GM21447 (cell line): ENCODE data around the gene RGS6.

Source experiments
- ATAC-seq: cut with Tn5 transposase; IDR thresholded peaks from one replicate; pipeline ENCODE4 v1.9.1; 2021; ENCODE audit not compliant: unreplicated experiment

Gene RGS6

DNA sequence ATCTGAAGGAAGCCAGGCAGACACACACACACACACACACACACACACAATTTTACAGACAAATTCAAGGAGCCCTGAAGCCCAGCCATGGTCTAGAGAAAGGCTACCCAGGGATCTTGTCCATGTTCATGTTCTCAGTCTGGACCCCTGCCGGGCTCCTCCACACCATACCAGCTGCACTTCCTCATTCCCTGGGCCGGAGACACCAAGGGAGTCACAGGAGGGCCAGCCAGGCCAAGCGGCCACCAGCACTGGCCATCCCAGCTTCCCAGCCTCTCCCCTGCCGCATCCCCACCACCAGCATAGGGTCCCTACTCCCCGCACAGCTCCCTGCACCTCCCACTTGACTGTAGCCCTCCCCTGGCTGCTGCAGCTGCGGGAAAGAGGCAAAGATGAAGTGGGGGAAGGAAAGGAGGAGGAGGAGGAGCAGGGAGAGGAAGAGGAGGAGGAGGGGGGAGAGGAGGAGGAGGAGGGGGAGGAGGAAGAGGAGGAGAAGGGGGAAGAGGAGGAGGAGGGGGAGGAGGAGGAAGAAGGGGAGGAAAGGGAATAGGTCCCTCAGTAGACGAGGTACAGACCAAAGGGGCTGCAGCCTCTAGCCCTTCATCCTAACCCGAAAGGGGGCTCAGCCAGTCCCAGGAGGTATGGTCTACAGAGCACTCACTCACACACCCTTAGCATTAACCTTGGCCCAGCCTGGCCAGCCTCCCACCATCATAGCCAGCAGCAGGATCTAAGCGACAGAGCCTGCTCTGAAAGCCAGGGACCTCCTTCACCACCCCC lies 668.5 kb downstream of the RGS6 start:
- ATAC-seq = no peak

DNA sequence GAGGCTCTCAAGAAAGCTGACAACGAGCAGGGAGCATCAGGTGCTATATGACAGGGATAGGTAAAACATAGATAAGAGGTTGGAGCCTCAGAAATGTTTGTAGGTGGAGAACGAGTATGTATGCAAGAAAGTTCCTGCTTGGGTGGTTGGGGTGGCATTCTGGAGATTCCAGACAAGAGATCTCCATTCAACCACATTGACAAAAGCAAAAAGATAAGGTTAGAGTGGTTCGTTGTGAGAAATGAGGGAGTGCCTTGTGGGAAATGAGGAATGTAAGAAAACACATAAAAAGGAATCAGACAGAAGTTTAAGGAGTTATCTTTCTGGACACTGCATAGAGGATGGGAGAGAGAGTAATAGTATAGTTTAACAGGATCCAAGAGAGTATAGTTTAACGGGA lies 671.4 kb downstream of the RGS6 start:
- ATAC-seq = no peak

DNA sequence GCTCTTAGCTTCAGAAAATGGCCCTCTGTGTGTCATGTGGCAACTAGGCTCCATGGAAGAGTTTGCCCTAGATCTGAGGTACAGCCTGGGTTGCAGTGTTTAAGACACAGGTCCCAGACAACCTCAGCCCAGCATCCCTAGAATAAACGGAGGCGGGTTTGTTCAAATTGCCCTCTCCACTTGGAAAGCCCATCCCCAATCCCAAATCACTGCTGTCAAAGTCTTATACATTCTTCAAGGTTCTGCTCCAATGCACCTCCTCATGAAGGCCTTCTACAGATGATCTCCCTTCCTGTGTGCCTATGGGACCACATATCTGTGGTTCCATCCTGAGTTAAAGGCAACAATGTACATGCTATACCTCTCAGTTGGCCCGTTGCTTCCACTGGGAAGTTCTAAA lies 671.9 kb downstream of the RGS6 start:
- ATAC-seq = no peak

DNA sequence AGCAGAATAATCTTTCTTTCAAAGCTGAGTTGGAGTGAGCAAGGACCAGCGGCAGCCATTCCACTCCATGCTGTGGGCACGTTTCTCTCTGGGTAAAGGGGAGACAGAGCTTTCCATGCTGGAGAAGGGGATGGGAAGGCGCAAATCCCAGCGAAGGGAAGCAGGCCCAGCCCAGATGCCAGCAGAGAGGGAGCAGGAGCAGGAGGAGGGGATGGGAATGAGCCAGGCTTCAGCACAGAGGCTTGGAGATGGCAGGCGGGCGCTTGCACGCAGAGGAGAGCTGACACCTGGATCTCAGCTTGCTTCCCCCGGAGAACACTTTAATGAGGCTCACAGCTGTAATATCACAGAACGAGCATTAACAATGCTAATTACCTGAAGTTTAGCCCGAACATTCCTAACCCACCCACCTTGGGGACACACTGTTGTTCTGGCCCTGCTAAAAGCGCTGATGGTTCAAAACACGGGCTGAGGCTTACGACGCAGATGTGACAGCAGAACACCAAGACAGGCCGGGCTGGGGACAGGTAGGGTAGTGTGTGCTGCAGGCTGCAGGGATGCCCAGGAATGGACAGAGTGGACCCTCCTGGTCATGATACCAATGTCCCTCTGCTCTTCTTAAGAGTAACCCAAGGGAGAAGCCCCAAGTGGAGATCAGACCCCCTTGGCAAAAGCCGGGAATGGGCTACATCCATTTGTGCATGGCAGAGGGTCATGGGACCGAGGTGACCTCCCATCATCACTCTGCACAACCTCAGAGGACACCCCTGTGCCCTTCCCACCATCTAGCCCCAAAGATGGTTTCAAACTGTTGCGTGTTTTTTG lies 673.1 kb downstream of the RGS6 start:
- ATAC-seq = no peak

DNA sequence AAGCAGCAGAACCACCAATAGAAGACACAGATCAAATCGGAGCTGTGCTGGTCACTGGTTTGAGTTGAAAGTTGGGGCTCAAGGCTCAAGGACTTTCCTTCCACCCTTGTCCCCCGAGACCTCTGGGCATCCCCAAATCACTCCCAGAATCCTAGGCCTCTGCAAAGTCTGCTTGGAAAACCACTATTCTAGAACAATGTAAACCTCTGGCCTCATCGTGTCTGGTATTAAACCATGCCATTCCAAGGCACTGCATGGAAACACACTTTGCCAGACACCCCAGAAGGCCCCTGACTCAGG lies 673.6 kb downstream of the RGS6 start:
- no peak for ATAC-seq

GRCh38 chr14:72606879-72607278 lies 674.6 kb downstream of the RGS6 start:
- no peak for ATAC-seq

DNA sequence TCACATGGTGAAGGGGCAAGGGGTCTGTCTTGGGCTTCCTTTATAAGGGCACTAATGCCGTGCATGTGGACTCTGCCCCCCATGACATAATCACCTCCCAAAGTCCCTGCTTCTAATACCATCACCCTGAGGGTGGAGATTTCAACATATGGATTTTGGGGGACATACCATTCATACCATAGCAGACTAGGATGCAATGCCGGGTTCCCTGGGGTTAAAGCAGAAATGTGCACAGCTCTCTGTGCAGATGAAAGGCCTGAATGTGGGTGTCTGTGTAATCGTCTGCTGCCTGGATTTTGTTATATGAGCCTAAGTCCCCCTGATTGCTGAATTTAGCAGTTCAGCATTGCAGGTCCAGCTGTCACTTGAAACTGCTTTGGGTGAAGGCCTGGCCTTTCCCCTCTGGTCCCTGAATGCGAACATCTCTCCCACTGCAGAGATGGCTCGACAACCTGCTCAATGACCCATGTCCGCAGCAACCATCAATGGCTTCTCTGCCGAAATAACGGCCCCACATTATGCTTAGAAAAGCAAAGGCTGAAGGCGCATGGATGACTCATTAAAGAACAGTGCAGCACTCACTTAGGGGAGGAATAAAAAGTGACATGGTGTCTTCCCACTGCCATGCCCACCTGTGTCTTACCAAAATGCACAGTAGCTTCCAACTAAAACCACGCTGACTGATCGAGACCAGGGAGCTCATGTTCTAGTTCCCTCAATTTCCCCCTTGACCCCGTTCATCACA lies 675.3 kb downstream of the RGS6 start:
- no peak for ATAC-seq

GRCh38 chr14:72608391-72609204 lies 676.4 kb downstream of the RGS6 start:
- no peak for ATAC-seq

GRCh38 chr14:72609205-72609916 lies 677.1 kb downstream of the RGS6 start:
- ATAC-seq = no peak

DNA sequence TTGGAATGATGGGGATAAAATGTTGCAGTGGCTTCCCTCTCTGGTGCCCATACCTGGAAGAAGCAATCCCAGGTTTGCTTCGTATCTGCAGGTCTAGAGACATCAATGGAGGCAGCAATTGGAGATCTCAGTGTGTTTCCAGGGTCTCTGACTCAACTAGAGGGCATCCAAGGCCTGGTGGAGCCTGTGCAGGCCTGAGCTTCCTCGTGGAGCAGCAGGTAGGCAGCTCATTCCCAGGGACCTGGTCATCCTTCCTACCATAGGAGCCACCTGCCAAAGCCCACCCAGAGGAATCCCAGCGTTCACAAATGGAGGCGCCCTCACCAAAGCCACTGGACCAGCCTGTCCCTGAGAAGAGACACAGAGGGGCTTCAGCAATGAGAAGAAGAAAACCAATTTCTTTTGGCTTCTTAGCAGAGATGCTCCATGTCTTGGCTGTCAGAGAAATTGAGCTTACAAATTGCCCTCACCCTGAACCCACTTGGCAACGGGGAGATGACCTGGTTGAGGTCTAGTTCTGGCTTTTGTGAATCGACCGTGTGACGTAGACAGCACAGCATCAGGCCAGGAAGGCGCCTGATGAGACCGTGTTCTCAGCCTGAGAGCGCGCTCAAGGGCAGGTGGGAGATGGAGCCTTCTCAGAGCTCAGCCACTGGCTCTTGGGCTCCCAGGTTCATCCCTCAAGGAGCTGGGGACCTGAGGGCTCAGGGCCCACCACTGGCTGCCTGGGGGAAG lies 678.0 kb downstream of the RGS6 start:
- ATAC-seq = no peak

DNA sequence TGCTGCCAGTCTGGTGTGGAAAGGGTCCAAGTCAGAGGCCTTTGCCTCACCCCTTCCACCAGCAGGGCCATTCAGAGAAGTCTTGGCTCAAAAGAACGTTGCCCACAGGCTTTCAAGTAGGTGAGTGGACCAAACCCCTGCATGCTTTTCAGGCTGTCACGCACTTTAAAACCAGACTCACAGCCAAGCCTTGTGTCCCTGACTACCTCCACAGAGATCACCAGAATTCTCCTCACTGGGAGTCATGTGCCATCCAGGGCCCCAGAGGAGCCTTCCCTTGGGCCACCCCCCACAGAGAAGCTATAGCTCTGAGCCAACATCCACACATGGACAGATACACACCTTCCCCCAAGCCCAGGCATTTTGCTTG lies 678.6 kb downstream of the RGS6 start:
- no peak for ATAC-seq

DNA sequence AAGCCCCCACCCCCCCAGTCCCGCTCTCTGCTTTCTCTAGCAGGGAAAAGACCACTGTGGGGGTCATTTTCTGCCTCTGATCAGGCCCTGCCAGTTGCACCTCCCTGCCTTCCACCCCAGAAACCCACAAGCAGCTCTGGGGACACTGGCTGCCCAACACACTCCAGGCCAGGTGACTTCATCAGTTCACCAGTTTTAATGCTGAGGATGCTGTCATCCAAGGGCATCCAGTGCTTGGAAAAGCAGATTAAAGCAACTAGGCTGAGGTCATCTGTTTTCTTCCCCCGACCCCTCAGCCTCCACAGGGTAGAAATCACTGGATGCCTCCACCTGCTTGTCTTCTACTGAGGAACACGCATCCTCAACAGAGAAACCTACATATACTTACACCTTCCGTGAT lies 679.3 kb downstream of the RGS6 start:
- no peak for ATAC-seq

- ATAC-seq = no peak
Measured at GRCh38 chr14:72612041-72612440, 679.8 kb downstream of the RGS6 start.

DNA sequence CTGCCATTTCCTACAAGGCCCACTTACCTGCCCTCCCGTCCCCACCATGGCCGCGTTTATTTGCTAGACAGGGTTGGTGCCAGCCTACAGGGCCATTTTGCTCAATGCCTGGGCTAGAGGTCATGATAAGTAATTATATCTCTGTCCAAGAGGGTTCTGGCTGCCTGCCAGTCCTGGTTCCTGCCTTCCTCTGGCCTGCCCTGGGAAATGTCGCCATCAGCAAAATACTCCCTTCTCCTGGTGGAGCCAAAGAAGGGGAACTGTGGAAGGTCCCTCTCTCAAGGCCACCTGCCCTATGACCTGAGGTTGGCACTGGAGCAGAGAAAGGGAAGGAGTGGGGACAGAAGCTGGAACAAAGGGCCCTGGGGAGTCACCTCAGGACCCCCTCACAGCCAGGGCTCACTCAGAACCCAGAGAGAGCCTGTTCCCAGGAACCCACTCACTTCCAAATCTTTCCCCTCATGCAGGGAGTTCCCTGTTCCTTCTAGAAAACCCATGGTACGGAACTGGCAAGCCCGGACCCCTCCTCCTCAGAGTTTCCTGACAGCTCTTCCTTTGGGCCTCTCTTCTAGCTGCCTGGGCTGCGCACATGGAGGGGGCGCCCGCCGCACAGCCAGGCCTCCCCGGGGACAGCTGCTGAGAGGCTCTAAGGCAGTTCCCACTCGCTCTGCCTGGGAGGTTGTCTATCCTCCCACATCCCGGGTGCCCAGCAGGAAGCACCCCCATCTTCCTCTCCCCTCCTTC lies 681.2 kb downstream of the RGS6 start:
- no peak for ATAC-seq

DNA sequence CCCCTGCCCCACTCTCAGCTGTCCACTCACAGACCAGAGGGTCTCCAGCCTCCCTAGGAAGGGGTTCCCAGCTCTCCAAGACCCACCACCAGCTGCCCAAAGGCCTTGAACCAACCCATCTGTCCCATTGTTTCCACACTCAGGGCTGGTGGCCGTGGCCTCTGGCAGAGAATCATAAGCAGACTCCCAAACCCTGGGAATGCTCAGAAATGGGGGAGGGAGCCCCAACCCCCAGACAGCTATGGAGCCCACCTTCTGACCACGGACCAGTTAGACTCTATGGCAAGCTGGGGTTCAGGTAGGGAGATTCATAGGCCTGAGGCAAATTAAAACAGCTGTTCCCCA lies 681.7 kb downstream of the RGS6 start:
- no peak for ATAC-seq

DNA sequence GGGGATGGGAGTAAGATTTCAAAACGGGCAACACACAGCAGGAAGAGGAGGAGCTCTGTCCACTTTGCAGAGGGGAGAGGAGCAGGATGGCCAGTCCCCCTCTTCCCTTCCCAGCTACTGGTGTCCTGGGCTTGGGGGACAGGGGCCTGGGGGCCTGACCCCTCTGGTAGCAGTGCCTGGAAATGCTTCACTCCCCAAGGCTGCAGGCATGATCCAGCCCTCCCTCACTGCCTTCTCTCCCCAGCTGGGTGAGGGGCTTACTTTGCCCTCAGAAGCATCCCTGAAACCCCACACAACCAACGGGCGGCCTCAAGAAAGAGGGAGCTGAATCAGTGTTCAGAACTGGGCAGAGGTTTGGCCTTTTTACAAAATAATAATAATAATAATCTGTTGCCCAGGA lies 682.1 kb downstream of the RGS6 start:
- ATAC-seq = no peak

DNA sequence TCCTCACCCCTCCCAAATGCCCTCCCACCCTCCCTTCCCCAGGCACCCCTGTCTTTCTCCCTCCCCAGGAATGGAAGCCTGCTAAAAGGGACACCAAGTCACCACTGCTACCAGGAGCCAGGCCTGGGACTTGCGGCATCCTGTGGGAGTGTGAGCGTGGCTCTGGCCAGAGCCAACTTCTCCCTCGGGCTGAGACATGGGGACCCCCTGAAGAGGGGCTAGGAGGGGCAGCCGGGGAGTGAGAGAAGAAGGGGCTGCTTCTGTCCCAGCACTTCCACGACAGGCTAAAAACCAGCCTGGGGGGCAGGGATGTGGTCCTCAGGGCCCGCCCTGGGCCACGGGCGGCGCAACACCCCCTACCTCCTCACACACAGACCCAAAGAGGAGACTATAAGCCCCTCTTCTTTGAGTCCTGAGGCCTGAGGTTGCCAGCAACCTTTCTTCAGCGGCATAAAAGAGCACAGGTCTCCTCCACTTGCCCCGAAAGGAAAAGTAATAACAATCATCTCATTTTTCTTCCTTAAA lies 682.7 kb downstream of the RGS6 start:
- ATAC-seq = no peak

DNA sequence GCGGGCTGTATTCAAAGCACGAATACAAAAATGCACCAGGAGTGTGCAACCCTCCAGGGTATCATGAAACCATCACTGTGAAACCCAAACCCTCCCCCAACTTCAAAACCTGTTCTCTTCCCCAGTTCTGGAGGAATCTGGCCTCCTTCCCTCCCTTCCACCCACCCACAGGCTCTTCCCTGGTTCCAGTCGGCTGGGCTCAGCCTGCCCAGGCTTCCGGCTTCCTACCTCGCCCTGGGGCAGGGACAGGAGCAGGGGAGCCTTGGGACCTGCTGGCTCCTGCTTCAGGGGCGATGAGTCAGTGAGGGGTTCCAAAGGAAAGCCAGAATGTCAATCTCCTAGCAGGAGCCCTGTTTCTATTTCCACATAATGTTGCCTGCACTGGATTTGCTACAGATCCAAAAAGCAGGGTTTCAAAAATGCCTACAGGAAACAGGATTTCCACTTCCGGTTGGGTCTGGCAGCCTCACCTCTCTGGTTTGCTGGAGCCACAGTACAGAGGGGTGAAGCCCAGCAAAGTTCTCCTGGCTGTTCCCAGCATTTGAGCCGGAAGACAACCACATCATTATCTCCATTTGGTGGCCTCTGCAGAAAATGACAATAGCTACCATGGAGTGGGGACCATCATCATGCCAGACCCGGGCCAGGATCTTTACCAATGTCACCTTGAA lies 683.4 kb downstream of the RGS6 start:
- no peak for ATAC-seq
